HG03196 (cell line): Measurements from ENCODE around the gene CDK5RAP2.
"Not testable (repeated sequence)": the region's sequence is repeated elsewhere in the genome, so short reads cannot be mapped to it uniquely, and the experiment has no call there.

Source experiments
- ATAC-seq: cut with Tn5 transposase; IDR thresholded peaks from one replicate; pipeline ENCODE4 v1.9.1; 2021; ENCODE audit not compliant: unreplicated experiment

CDK5RAP2 gene

DNA sequence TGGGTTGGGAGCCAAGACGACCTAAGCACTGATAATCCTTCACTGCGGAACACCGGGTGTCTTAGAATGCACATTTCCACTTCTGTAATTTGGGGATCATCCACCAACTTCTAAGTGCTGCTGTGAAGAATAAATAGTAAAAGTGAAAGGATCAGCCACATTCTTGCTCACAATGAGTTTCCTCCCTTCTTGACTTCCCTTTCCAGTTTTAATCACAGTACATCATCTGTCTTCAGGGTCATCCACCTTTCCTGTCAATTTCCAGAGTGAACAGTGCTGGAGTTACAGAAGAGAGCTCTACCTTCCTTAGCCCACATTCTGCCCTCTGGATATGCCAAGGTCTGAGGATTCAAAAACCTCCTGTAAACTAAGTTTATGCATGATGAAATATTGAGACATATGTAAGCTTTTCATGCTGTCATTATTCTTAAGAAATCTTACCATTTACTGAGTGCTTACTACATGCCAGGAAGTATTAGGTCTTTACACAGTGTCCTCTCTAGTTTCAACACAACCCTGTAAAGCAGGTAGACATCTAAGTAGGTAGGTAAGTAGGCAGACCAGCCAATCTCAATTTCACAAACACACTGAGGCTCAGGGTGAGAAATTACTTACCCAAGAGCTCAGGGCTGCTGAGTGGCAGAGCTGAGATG, 105.2 kb downstream of the CDK5RAP2 start:
- no peak for ATAC-seq

DNA sequence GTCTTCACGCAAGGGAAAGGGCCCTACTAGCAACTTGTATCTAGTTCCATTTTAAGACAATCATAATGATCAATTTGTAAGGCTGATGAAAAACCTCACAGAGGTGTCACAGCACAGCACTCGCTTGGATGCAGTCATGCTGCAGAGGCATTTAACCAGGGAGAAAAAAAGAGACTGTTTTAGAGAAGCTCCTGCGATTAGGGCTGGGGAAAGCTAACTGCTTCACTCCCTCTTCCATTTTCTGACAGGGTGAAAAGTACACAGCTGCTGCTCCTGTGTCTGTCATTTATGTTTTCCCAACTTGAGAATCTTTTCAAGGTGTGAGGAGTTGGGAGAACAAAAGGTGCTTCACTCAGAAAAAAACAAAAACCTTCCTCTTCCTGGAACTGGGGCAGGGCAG, 106.4 kb downstream of the CDK5RAP2 start:
- no peak for ATAC-seq

DNA sequence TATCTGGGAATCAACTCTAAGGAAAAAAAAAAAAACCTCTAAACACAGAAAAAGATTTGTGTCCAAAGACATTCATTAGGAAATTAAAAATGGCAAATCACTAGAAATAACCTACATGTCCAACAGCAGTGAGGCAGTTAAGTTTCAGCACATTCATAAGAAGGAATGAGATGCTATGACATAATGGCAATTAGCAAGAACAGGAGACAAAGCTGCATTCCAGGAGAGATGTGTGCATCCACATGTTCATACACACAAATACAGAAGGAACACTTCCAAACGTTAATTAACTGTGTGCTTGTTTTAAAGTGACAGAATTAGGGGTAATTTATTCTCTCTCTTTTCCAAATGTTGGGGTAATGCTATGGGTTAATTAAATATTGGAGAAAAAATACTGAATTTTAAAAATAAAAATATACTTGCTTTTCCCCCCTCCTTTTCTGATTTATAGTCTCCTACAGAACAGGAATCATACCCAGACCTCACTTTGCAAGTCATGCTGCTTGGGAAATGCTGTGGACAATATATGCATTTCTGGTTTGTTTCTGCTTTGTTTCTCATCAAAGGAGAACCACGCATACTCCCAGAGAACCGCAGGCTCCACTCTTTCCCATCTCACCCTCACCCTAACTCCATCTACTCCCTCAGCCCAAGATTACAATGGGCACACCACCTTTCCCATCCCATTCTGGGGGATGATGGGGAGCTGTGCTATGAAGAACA, 114.1 kb downstream of the CDK5RAP2 start:
- no peak for ATAC-seq

DNA sequence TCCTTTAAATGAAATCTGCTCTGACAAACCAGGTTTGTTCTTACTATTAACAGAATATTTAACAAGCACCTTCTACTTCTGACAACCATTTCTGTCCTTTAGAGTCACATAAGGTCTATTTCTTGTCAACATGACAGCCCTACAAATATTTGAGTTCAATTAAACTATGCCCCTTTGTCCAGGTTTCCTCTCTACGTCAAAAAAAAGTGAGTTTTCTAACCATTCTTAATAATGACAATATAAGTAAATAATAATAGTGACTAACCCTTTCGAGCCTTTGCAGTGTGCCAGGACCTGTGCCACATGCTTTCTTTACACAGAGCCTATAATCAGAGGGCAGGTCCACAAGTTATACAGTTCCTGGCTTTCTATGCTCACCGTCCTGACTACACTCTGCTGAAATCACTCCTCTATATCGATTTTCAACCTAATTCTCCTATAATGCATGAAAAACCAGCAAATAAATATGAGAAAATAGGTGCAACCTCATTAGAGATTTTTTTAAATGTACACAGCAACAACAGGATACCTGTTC, 115.0 kb downstream of the CDK5RAP2 start:
- ATAC-seq = no peak

DNA sequence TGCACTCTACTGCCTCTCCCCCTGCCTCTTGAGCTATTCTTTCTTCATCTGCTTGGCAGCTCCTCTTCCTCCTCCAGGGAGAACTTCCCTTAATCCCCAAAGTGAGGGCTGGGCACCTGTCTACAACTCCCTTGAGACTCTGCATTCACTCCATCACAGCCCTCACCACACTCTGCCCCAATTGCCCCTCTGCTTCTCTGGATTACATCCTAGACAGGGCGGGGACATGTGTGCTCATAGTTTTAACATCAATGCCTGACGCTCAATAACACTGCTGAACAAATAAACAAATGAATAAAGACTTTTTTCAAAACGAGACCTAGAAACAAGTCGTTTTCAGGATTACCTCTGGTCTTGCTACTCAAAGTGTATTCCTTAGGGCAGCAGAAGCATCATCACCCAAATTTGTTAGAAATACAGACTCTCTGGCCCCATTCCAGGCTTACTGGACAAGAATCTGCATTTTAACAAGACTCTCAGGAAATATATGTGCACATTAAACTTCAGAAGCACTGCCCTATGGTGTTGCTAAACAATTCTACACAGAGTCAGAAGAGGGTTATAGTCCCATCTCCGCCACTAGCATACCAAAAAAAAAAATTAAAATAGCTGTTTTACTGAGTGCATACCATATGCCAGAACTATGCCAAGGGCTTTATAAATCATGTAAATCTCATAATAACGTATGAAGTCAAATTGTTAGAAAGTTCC, 115.6 kb downstream of the CDK5RAP2 start:
- ATAC-seq = no peak

DNA sequence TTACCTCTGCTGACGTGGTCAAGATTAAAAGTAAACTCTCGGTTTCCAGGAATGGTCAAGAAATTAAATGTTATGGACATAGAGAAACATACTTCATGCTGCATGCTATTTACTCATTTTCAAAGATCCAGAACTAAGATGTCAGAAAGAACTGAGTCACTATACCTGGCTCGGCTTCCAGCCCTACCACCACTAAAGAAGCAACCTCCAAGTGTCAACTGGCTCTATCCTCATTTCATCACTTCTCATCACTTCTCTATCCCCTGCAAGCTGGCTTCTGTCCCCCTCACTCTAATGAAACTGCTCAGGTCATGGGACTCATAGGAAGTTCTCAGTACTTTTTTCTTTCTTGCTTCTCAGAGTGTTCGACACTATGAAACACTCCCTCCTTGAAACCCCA, 116.2 kb downstream of the CDK5RAP2 start:
- ATAC-seq = no peak

DNA sequence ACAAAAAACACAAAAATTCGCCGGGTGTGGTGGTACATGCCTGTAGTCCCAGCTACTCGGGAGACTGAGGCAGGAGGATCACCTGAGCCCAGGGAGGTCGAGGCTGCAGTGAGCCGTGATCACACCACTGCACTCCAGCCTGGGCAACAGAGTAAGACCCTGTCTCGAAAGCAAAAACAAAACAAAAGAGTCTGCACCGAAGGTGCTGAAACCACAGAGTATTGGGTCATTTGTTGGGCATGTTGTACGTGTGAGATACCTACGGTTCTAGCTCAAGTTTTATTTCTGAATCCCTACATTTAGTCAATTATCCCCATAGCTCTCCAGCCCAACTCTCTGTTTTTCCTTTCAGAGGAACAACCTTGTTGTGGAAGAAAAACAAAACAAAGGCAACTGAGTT, 118.3 kb downstream of the CDK5RAP2 start:
- not testable (repeated sequence) for ATAC-seq

DNA sequence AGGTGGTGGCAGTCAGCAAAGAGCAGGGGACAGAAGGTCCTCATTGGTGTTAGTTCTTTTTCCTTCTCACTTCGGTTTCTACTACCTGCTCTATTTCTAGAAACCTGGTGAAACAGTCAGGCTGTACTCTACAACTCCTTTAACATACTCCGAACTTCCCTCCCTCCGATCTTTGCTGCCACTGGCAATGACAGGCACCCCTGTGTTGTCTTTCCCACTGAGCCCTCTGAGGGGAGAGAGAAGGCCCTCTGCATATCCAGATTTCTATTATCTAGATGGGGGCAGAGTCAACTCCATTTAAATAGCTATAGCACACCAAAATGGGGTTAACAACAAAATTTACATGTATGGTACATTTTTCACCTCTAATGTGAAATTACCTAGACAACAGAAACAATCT, 123.7 kb downstream of the CDK5RAP2 start:
- ATAC-seq = no peak

DNA sequence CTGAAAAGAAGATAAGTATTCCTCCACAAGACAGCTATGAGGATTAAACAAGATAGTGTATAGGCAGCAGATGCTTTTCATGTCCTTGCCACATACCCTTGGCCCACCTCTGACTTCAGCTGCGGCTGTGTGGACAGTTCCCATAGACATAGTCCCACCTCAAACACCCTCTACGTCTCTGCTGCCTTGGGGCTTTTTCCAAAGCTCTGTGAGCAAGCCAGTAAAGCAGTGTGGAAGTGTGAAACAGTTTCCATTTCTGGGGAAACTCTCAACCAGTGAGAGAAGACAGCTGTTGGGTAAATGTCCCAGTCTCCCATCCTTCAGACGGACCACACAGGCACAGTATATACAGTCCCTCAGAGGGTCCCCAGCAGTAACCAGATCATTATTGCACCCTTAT, 125.5 kb downstream of the CDK5RAP2 start:
- no peak for ATAC-seq

DNA sequence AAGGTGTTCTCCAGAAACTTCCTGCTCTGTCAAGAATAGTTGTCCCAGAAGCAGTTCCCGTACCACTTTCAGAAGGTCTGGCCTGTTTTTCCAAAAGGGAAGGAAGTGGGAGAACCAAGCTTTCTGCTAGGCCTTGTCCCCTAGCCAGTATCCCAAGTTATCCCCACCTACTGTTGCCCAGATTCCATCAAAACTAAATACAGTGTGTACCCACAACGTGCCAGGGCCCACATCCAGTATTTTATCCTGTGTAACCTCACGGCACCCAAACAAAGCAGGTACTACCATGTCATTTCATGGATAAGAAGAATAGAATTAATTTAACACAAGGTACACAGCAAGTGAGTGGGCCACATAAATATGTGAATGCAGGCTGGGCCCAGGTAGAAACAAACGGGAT, 126.2 kb downstream of the CDK5RAP2 start:
- no peak for ATAC-seq

DNA sequence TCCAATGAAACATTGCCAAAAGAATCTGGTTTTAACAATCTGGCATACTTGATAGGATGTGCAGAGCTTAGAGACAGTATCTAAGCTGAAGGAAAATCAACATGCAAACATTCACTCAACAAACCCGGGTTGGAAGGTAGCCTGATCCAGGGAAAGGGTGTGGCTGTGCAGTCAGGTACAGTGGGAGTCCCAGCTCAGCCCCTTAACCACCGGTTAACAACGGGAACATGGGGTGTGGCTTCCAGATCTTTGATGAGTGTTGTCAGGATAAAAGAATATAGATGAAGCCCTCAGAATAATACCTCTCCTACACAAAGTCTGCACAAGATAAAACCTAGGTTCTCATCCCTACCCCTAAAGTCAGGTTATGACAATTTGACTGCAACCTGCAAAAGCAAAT, 127.3 kb downstream of the CDK5RAP2 start:
- ATAC-seq = no peak

DNA sequence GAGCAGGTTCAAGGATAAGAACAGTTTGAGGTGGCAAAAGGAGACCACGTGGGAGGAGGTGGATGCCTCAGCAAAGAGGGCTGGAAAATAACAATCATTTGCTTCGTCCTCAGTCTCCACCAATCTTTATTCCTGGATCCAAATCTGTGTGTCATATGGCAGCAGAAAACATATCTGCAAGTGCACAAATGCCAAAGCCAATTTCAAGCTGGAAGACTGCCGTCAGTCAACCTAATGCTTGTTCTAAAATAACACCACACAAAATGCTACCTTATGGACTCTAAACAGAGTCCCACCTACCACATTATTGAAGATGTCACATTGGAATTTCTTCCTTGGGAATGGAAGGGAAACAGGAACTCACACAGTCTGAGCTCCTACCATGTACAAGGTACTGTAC, 129.1 kb downstream of the CDK5RAP2 start:
- ATAC-seq = no peak

DNA sequence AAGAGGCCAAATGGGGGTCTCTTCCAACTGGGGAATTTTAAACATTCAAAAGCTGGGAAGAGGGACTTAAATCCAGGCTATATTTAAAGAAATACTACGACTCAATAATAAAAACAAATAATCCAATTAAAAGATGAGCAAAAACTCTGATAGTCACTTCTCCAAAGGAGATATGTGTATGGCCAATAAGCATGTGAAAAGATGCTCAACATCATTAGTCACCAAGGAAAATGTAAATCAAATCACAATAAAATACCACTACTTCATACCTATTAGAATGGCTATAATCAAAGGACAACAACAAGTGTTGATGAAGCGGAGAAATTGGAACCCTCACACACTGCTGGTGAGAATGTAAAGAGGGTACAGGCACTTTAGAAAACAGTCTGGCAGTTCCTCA, 130.4 kb downstream of the CDK5RAP2 start:
- no peak for ATAC-seq

DNA sequence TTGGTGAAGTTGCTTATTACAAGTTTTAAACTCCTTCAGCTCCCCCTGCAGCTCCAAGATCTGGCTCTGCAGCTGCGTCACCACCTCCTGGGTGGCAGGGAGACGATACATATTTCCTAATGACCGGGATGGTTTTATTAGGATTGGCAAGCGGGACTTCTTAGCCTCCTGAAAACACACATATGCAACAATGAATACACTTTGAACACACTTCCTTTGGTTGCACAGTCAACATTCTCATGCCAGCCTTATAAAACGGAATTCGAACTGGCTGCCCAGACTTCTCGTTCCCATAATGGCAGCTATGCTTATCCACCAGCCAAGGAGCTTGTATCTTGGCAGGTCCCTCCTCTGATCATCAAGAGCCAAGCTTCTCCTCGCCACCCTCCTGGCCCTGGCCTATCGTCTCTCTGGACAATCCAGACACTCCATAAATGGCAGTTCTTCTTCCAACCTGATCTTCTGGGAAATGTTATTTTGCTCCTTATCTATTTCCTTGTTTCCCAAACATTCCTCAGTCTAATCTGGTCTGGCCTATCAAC, 131.9 kb downstream of the CDK5RAP2 start:
- no peak for ATAC-seq

DNA sequence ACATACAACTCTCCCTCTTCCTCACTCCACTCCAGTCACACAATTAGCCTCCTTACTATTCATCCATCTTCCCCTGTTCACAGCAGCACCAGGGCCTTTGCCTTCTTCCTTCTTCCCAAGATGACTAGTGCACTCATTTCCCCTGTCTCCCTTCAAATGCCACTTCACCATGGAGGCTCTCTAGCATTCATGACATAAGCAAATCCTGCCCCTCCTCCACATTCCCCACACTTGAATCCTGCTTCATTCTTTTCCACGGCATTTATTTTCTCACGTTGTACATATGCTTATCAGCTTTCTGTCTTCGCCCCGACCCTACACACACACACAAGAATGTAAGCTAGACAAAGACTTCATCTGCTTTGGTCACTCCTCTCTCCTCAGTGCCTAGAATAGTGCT, 133.3 kb downstream of the CDK5RAP2 start:
- ATAC-seq = no peak

DNA sequence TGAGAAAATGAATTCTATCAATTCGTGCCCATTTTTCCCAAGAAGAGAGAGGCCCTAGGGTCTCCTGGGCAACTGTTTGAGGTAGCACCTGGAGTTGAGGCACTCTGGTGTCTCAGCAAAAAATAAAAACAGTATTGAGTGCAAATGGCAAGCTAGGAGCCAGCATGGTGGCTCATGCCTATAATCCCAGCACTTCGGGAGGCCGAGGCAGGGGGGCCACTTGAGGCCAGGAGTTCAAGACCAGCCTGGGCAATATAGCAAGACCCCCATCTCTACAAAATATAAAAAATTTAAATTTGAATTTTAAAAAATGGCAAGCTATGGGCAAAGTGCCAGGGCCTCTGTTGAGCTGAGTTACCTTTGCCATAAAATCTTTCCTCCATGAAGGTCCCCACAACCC, 136.0 kb downstream of the CDK5RAP2 start:
- ATAC-seq = no peak

DNA sequence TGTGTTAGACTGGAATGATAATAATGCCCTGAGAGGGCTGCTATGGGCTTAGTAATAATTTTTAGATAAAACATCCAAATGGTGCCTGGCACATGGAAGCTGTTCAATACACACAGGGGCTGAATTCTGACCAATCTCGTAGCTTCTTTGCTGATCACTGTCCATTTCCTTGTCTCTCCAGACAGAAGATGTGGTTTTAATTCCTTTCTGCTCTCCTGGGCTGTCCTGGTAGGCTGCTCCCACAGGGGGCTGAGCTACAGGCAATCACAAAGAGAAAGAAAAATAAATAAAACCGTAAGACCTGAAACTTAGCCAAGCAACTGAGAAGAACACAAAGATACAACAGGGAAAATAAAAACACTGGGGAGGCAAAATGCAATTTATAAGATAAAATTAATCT, 136.5 kb downstream of the CDK5RAP2 start:
- ATAC-seq = no peak

DNA sequence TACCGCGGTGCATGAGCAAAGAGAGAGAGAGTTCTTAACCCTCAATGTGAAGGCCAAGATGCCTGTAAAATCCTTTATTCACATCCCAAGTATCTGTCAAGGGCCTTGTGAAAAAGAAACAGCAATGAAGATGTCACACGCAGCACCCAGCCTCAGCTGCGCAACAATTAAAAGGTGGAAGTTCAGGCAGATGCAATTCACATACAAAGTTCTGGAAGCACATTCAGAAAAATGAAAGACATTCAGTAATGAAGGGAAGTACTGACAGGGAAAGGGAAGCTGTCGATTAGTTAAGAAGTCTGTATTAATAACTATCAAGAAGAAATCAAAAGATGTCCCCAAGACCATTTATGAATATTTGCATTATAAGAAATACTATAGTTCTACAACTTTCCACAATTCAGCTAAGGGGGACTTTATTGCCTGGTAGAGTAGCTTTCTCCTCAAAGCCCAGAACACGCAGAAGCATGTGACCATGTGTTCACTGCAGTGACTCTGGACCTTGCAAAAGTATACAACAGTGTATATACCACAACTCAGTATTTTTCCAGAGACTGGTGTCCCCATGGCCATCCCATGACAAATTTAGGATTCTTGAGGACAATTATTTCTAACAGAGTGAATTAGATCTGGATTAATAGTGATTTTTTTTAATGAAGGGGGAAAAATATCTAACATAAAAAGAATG, 137.5 kb downstream of the CDK5RAP2 start:
- ATAC-seq = no peak

DNA sequence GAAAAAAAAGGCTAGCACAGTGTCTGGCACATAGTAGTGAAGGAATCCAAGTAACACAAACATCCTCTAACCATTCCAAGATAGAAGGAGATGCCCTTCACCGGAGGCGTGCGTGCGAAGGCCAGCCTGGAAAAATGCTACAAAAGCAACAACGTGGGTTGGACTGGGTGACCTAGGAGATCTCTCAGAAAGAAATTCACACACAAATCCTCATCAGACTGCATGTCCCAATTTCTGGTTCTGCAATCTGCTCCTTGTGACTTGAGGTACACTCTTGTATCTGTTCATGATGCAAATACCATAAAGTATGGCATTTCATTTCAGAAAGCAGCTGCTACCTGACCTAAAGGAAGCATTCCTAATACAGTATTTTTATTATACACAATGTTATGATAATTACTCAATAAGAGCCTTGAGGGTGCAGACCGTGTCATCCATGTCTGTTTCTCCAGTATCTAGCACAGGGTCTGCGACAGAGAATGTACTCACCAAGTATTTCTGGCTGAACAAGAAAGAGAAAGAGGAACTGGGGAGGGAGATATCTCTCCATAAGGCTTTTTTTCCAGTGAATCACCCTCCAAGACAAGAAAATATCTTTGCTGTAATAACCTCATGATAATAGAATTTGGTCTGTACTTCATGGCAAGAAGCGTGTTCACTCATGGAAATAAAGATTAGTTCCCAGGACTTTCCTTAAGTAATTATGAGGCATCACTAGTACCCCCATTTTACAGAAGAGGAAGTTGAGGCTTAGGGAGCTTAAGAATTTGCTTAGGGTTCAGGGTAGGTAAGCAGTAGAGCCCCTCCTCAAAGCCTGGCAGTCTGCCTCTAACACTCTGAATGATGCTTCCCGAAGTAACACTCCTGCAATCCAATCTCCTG, 138.3 kb downstream of the CDK5RAP2 start:
- no peak for ATAC-seq

DNA sequence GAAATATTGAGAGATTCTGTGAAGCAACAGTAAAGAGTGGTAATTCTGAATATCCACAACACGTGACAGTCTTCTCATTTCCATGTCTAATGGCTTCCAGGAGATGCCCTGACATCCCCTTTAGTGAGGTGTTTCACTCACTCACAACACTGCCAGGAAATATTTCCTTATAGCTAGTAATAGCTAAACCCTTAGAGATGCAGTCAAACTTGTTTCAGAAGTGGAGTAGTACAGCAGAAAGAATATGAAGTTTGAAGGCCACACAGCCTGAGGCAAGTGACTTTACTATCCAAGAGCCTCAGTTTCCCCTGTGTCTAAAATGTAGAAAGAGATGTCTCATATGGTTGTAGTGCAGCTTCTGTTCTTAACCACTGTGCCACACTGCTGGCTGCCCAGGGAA, 139.2 kb downstream of the CDK5RAP2 start:
- ATAC-seq = no peak
